NCI-H2107 treated with DMSO at 0.1 percent for 48 hours (cell line): ENCODE measurements around the gene ZDHHC23.

Experiments used
- DNase-seq: peaks from one replicate; lab custom pipeline; 2025; ENCODE audit not compliant: unreplicated experiment; lab: John Stamatoyannopoulos, UW

Gene ZDHHC23, protein sequence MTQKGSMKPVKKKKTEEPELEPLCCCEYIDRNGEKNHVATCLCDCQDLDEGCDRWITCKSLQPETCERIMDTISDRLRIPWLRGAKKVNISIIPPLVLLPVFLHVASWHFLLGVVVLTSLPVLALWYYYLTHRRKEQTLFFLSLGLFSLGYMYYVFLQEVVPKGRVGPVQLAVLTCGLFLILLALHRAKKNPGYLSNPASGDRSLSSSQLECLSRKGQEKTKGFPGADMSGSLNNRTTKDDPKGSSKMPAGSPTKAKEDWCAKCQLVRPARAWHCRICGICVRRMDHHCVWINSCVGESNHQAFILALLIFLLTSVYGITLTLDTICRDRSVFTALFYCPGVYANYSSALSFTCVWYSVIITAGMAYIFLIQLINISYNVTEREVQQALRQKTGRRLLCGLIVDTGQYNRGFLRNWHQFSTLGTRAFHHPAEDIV

DNA sequence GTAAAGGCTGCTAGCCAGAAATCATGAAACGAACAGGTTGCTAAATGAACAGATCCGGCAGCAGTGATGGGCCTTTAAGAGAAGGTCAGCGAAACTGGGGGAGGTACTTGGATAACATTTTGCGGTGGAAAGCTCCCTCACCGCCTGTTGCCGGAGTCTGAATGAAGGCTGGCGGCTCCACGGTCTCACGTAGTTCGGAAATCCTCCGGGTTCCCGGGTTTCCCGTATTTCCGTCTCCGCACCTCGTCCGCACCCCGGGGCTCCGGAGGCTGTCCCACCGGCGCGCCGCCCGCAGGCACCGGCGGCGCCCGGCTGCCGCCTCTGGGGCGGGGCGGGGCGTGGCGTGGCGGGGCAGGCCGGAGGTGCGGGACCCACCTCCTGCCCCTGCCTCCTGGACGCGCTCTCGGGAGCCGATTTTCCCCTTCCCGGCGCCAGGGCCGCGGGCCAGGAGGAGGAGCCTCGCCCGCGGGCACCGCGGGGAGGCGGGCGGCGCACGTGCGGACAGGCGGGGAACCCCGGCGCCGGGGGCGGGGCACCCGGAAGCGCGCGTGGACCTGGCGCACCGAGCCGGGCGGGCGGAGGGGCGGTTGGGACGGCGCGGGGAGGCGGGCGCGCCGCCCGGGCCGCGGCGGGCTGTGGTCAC lies at the start of gene ZDHHC23:
Gene ZDHHC23 (plus strand): TSS at position 642 of the 643 bp plus-strand sequence. CDS start 790 bp downstream, outside the sequence.
- peak; percentile 26 for DNase-seq

DNA sequence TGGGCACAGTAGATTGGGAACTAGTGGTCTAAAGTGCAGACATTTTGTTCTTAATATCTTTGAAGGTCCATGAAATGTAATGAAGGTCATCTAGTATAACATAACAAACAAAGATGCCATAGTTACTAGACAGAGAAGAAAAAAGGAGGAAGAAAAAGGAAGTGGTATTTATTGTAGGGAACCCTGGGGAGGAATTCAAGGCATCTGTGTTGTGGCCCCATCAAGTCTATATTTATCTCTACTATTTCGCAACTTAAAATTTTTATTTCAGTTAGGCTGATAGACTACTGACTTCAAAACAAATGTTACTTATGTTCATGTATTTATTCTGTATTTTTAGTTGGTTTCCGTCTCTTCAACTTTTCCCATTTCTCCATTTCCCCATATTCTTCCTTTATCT lies 48.9 kb upstream of the ZDHHC23 start:
- no peak for DNase-seq

DNA sequence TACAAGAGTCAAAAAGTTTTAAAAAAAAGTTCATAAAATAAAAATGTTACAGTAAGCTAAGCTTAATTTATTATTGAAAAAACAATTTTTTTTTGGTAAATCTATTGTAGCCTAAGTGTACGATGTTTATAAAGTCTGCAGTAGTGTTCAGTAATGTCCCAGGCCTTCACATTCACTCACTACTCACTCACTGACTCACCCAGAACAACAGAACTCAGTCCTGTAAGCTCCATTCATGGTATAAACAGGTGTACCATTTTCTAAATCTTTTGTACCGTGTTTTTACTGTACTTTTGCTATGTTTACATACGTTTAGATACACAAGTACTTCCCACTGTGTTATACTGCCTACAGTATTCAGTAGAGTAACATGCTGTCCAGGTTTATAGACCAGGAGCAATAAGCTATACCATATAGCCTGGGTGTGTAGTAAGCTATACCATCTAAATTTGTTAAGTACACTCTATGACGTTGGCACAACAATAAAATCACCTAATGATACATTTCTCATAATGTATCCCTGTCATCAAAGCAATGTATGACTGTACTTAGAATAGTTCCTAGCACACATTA lies 41.2 kb upstream of the ZDHHC23 start:
- DNase-seq = no peak

DNA sequence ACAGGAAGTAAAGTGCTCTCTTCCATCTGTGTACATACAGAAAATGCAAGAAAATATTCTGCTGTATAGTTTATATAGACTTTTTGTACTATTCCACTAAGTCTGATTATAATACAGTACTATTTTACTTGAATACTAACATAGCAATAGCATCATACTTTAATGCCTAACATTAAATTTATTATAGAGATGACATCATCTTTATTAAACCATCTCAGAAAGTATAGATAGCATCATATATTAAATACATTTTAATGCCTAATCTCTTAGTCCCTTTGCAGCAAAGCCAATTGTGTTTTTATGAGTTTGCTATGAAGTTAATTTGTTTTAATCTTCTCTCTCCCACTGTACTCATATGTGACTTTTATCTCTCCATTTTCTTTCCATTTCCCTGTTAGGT lies 39.7 kb upstream of the ZDHHC23 start:
- no peak for DNase-seq

DNA sequence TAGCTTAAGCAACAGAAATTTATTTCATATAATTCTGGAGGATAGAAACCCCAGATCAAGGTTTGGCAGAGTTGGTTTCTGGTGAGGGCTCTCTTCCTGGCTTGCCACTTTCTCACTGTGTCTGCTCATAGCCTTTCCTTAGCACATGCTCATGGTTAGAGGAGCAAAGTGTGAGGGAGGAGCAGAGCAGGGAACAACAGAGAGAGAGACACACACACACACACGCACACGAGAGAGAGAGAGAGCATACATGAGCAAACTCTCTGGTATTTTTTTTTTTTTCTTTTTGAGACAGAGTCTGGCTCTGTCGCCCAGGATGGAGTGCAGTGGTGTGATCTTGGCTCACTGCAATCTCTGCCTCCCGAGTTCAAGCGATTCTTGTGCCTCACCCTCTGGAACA lies 36.8 kb upstream of the ZDHHC23 start:
- DNase-seq = no peak

DNA sequence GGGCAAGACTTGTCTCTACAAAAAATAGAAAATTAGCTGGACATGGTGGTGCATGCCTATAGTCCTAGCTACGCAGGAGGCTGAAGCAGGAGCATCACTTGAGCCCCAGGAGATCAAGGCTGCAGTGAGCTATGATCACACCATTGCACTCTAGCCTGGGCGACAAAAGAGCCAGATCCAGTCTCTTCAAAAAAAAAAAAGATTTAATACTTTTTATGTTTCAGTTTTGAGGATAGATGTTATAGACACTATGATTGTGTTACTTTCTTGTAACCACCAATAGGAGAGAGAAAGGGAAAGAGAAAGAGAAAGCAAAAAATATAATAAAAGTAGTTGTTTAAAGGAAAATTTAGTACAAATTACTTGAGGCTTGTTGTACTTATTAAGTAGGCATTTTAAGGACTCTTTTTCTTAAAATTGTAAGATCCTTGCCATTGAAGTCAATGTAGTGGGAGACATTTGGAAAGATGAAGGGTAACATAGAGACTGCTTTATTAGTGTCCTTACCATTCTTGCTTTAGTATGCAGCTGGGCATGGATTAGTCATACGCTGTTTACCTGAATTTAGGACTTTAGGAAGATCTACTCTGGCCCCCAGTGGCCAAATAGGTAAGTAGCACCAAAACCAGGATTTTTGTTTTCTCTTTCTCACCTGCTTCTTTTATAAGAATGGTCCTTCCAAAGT lies 35.1 kb upstream of the ZDHHC23 start:
- peak; percentile 88 for DNase-seq

DNA sequence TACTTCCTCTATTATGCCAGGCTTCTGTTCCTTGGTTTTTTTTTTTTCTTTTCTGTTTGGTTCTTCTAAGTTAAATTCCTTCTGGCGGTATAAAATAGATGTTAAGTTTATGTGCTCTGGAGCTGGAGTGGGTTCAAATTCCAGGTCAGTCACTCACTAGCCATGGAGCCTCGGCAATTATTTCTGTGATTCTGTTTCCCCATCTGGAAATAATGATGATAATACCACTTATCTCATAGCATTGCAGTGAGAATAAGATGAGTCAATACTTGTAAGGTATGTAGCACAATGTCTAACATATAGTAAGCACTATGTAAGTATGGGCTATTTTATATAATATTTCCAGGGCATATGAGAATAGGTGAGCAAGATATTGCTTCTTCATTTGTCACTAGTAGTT lies 33.2 kb upstream of the ZDHHC23 start:
- no peak for DNase-seq

DNA sequence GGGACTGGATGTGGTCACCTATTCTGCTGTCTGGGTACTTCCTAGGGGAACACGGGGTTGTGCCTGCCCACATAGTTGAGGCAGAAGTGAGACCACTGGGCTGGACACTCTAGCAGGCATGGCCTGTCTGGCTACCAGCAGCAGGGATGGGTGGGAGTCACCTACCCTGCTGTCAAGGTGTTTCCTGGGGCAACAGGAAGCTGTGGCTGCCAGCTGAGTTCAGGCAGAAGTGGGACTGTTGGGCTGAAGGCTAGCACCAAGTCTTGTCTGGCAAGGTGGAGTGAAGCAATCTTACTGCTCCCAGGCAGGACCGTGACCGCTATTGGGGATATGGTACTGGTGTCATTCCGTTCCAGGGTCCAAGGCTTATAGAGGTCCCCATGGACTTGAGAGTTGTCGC lies 20.3 kb upstream of the ZDHHC23 start:
- no peak for DNase-seq

DNA sequence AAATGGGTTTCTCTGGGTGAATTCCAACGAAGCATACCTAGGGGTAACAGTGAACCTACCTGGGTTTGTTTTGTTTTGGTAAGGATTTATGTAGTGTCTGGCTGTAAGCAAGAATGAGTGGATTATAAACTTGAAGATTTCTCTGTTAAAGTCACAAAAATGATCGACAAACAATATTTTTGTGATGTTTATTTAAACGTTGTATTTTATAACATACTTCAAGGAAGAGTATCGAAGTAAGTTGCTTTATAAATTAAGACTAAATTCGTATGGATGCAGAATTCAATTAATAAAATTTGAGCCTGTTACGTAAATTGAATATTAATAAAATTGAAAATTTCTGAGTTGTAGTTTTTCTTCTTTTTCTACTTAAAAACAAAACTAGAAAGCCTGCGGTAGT lies 982 bp upstream of the ZDHHC23 start:
- no peak for DNase-seq

DNA sequence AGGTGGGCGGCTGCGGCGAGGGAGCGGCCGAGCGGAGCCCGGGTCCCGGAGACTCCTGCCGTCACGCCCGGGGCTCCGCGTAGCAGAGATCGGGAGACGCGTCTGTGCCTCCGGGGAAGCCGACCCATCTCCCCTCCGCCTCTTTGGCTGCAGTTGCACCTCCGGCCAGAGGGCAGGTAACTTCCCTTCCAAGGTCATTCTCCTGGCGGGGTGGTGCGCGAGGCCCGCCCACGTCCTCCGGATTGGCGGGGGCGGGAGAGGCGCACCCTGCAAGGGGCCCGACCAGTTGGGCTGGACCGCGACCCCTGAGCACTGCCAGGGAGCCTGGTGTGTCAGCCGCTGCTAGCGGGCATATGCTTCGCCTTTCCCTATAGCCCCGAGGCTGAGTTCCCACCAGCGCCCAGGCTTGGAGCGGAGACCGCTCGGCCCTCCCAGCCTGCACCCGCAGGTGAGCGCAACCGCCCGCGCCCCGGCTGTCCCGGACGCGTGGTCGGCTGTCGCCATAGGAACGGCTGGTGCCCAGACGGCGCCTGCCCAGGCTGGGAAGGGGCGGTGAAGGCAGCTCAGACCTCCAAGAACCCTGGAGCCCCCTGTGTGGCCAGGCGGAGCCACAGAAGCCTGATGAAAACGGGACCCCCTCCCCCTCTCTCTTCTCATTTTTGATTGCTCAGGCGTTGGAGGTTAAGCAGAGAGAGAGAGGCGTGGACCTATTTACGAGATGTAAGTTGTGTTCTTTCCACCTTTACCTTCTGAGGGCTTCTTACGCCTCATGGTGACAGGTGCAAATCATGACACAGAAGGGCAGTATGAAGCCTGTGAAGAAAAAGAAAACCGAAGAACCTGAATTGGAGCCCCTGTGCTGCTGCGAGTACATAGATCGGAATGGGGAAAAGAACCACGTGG lies 453 bp downstream of the ZDHHC23 start:
- DNase-seq = no peak

DNA sequence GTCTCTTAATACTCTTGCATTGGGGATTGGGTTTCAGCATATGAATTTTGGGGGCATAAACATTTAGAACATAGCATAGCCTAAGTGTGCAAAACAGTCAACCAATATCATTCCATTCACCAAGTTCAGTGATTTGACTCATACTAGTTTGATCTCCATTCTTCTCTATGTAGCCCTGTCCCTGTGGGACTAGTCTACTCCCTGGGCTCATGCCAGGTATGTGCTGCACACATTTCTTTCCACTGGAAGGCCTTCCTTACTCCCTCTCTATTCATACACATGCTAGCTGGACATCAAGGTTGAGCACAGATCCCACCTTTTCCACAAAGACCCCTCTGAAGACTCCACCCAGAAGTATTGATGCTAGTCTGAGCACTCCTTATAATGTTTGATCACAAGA lies 5.1 kb downstream of the ZDHHC23 start:
- DNase-seq = no peak

DNA sequence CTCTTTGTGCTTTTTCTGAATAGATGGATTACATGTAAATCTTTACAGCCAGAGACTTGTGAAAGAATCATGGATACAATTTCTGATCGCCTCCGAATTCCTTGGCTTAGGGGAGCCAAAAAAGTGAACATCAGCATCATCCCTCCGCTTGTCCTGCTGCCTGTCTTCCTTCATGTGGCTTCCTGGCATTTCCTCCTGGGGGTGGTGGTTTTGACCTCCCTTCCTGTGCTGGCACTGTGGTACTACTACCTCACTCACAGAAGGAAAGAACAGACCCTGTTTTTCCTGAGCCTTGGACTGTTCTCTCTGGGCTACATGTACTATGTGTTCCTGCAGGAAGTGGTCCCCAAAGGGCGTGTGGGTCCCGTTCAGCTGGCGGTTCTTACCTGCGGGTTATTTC lies 5.9 kb downstream of the ZDHHC23 start:
- no peak for DNase-seq

DNA sequence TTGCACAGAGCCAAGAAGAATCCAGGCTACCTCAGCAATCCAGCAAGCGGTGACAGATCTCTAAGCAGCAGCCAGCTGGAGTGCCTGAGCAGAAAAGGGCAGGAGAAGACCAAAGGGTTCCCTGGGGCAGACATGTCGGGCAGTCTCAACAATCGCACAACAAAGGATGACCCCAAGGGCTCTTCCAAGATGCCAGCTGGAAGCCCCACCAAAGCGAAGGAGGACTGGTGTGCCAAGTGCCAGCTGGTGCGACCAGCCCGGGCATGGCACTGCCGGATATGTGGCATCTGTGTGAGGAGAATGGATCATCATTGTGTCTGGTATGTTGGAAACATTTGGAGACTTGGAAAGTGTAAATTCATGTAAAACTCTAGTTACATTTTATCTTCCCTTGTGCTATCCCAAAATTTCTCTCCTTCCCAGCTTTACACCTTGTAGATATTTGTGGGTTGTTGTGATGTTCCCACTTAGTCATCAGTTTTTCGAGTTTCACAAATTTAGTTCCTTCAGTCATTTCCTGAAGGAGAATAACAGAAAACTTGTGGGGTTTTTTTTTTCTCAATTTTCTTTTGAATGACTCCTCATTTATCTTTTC lies 6.4 kb downstream of the ZDHHC23 start:
- DNase-seq = no peak

DNA sequence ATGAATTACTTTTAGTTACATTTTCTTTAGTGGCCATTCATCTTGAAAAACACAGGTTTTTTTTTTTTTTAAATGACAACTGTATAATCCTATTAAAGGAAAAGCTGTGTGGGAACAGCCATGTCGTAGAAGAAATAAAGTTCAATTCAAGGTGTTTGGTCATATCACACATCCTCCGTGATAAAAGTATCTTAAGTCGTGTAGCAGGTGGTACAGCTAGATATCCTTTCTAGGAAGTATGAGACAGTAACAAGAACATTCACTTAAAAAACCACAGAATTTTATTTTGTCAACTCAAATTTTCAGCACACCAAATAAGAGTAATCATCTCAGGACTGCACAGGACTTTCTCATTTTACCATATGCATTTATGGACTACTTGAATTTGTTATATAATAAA lies 16.1 kb downstream of the ZDHHC23 start:
- DNase-seq = no peak

DNA sequence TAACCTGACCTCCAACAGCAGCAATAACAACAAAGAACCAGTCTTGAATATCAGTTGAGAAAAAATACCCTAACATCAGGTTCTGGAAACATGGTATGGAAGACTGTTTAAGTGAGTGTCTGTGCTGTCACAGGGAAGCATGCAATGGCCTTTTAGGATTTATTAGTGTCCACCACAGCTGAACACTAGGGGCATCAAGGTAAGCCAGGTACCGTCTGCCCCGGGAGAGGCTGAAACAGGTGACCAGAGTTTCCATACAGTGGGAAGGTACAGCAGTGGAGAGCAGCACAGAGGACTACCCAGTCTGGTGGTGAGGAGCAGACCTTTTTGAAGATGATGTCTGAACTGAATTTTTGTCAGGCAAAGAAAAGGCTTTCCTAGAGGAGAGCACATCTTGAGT lies 18.4 kb downstream of the ZDHHC23 start:
- no peak for DNase-seq

DNA sequence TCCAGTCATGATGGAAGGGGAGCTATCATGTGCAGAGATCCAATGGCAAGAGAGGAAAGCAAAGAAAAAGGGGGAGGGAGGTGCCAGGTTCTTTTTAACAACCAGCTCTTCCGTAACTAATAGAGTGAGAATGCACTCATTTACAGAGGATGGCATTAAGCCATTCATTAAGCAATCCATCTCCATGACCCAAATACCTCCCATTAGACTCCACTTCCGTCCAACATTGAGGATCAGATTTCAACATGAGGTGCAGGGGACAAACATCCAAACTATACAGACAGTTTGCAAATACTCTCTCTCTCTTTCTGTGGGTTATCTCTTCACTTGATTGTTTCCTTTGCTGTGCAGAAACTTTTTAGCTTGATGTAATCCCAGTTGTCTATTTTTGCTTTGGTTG lies 21.2 kb downstream of the ZDHHC23 start:
- DNase-seq = peak; percentile 12

DNA sequence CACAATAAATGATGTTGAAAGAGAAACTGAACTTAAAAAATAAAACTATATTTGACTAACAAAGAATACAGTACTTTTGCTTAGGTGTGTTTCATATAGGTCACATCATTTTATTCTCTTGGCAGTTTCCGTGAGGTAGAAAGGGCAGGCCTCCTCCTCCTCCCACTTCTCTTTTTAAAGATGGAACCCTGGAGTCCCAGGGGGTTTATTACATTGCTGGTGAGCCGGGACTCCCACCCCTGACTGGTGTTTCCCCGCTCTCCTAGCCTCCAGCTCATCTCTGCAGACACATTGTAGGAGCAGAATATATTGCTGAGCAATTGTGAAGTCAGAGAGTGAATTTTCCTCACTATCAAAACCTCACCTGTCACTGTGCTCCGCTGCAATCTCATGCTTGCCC lies 30.0 kb downstream of the ZDHHC23 start:
- no peak for DNase-seq

DNA sequence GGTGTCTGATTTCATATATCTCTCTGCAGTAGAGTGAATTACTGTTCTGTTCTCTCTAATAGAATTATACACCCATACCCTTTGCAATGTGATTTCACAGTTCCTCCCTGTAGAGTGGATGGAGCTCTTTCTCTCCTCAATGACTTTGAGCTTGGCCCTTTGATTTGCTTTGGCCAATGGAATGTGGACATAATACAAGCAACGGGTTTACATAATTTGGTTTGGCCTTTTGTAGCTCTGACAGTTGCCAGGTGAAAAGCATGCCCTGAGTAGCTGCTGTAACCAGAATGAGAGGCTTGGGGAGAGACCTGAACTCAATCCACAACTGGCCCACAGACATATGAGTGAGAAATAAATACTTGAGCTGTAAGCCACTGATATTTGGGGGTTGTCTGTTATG lies 32.1 kb downstream of the ZDHHC23 start:
- DNase-seq = no peak

DNA sequence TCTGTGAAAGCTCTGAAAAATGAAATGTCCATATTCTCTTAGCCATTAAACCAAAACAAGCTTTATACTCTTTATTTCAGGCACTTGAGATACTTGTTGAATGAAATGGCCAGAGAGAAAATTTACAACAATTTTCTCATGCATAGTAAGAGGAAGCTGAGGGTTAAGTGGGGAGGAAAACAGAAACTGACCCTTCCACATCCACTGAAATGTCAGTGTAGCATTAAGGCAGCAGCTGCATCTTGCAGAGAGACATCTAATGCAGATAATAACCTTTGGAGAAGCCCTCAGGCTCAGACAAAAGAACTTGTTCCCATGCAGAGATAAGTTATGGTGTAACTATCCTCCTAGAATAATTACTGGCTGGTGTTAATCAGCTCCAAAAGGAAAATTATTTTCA lies 34.0 kb downstream of the ZDHHC23 start:
- DNase-seq = no peak

DNA sequence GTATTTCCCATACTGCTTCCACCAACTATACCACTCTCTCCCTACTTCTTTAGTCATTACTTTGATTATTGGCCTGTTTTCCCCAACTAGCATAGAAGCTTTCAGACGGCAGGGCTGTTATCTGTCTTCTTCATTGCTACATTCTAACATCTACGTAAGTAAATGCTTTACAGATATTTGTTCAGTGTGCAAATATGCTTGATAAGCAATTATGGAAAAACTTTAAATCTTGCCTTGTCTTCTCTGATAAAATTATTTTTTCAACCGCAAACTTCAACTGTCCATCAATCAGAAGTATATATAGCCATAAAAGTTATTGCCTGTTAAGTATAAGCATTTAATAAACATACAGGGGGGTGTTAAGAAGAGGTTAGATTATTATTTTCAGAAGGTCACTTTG lies 35.7 kb downstream of the ZDHHC23 start:
- no peak for DNase-seq
